SW 1271 (cell line): ENCODE measurements around the gene ZNF552.
"Not testable (repeated sequence)": the region's sequence is repeated elsewhere in the genome, so short reads cannot be mapped to it uniquely, and the experiment has no call there.

Source experiments
- DNase-seq, 2 experiments: peaks; one replicate each; lab custom pipeline; 2025; lab: John Stamatoyannopoulos, UW

The ZNF552 gene

GRCh38 chr19:57814505-57815246 is at the start of gene ZNF552:
TSS of gene ZNF552 (minus strand) at chr19:57814913. CDS start at chr19:57814743, 170 bp downstream.
- peak; percentile 38 to 79 for DNase-seq

- DNase-seq: not testable (repeated sequence)
Measured at GRCh38 chr19:57862351-57862750, 47.6 kb upstream of the ZNF552 start.

GRCh38 chr19:57854117-57854516 is 39.4 kb upstream of the ZNF552 start:
- DNase-seq: not testable (repeated sequence)

GRCh38 chr19:57851812-57852603 is 37.3 kb upstream of the ZNF552 start:
- DNase-seq: not testable (repeated sequence)

- no peak for DNase-seq
Measured at GRCh38 chr19:57850553-57851017, 35.9 kb upstream of the ZNF552 start.

- peak; percentile 50 to 77 for DNase-seq
Measured at GRCh38 chr19:57849666-57850473, 35.2 kb upstream of the ZNF552 start, which contains the start of gene ZNF587. TSS of gene ZNF587 (plus strand) at chr19:57849859. CDS start at chr19:57850039, 180 bp downstream.

GRCh38 chr19:57849162-57849665 is 34.5 kb upstream of the ZNF552 start:
- DNase-seq: not testable (repeated sequence)

GRCh38 chr19:57847164-57847563 is 32.5 kb upstream of the ZNF552 start:
- DNase-seq: not testable (repeated sequence)

- no peak for DNase-seq
Measured at GRCh38 chr19:57841122-57841763, 26.5 kb upstream of the ZNF552 start.

- not testable (repeated sequence) for DNase-seq
Measured at GRCh38 chr19:57838622-57839191, 24.0 kb upstream of the ZNF552 start.

GRCh38 chr19:57836991-57837390 is 22.3 kb upstream of the ZNF552 start:
- DNase-seq: not testable (repeated sequence)

- no peak for DNase-seq
Measured at GRCh38 chr19:57830071-57830602, 15.4 kb upstream of the ZNF552 start, which contains the start of gene ZNF587B. TSS of gene ZNF587B (plus strand) at chr19:57830299. CDS start at chr19:57830529, 230 bp downstream.

- DNase-seq: no peak
Measured at GRCh38 chr19:57829316-57829715, 14.6 kb upstream of the ZNF552 start.

- DNase-seq: no peak
Measured at GRCh38 chr19:57825511-57825910, 10.8 kb upstream of the ZNF552 start.

- DNase-seq: not testable (repeated sequence)
Measured at GRCh38 chr19:57823608-57824007, 8.9 kb upstream of the ZNF552 start.

- not testable (repeated sequence) for DNase-seq
Measured at GRCh38 chr19:57823155-57823554, 8.4 kb upstream of the ZNF552 start.

- DNase-seq: not testable (repeated sequence)
Measured at GRCh38 chr19:57821501-57821900, 6.8 kb upstream of the ZNF552 start.

- not testable (repeated sequence) for DNase-seq
Measured at GRCh38 chr19:57821095-57821494, 6.4 kb upstream of the ZNF552 start.

- DNase-seq: no peak
Measured at GRCh38 chr19:57820599-57820998, 5.9 kb upstream of the ZNF552 start.

- DNase-seq: peak; percentile 80 to 86
Measured at GRCh38 chr19:57819475-57820148, 4.9 kb upstream of the ZNF552 start.
